Amniotic epithelial cell (primary cell): ENCODE results near the gene DRP2.
"Not testable (repeated sequence)": the region's sequence is repeated elsewhere in the genome, so short reads cannot be mapped to it uniquely, and the experiment has no call there.

ENCODE experiments used
- DNase-seq: peaks from one replicate; pipeline ENCODE4 v3.0.0-alpha.2; 2010; ENCODE audit warnings: low read depth

The DRP2 gene

DNA sequence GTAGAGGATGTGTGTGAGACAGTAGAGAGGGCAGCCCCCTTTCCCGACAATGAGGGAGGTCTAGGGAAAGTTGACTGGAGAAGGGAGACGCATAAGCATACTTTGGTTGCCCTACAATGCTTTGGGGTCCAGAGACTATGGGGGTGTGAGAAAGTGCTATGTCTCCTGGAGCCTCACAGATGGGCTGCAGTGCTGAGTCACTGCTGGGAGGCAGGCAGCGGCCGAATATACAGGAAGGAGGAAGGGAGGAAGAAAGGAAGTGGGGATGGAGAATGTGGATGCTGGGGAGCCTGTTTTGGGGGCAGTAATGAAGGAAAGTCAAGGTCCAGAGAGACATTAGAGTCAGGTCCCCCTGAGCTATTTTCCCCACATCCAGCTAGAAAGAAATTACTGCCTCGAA lies 12.7 kb downstream of the DRP2 start:
- no peak for DNase-seq

DNA sequence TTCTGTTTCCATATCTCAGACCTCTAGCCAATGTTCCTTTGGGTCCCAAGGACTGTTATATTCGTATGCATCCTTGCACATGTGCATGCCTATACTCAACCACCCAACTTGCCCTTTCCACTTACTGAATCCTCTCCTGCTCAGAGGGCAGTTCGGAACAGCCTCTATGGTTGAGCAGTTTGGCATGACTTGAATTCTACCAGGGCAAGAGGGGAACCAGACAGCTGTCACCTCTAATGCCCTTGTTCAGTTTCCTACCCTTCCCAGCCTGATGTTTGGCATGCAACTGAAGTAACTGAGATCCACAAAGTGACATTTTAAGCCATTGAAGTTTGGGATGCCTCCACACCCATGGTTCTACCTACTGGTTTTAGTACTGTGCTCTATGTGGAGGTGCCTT lies 17.5 kb downstream of the DRP2 start:
- no peak for DNase-seq

GRCh38 chrX:101241531-101241930 lies 21.9 kb downstream of the DRP2 start:
- DNase-seq = no peak

- DNase-seq = peak; percentile 39
Measured at GRCh38 chrX:101252634-101253033, 33.0 kb downstream of the DRP2 start.

- DNase-seq = peak; percentile 54
Measured at GRCh38 chrX:101257448-101258258, 38.1 kb downstream of the DRP2 start.

GRCh38 chrX:101258259-101258581 lies 38.6 kb downstream of the DRP2 start:
- DNase-seq = no peak

DNA sequence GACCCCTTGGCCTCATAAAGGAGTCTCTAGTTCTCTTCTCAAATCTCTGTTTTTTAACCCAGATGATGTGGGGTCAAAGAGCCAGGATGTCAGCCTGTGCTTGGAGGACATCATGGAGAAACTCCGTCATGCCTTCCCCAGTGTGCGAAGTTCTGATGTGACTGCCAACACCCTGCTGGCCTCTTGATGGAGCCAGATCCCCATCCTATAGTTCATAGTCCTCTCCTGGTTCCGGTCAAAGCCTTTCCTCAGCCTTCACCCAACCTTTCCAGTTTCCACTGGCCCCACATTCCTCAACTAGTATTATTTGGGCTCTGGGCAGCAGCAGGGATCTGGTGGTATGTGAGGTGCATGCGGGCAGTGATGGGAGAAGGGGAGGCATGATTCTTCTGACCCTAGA lies 40.8 kb downstream of the DRP2 start:
- peak; percentile 17 for DNase-seq

DNA sequence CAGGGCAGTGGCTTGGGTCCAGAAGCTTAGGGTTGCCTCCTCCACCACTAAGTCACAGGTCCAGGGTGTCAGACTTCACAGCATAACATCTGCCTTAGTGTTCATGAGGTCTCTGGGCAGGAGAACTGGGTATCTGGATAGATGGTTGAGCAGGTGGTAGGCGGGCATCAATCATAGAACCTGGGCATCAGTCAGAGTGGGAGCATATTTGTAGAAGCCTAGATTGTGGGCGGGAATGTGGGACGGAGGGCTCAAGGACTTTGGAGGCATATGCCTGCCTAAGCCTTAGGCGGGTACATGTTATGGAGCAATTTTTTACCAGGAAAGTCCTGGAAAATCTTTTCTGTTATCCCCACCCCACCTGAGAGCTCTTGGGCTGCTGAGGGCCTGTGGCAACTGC lies 43.0 kb downstream of the DRP2 start:
- no peak for DNase-seq

- no peak for DNase-seq
Measured at GRCh38 chrX:101263766-101264165, 44.2 kb downstream of the DRP2 start.

DNA sequence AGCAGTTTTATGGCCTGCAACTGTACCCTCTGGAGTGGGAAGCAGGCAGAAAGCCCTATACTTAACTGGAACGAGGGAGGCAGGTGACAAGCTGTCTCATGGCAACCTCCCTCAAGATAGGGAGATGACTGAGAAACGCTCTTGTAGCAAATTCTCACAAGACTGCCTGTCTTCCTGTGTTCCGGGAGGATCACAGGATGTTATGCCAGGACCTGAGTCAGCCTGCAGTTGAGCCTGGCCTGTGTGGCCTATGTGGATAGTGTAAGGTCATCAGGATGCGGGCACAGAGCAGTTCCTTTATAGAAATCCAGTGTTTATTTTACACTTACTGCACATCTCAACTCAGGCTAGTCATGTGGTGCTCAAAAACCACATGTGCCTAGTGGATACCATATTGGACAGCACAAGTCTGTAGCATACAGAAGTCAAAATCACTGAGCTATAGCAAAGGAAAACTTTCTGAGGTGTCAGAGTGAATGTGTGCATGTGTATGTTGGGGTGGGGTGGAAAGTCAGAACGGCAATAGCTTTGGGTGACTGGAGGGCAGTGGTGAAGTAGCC lies 46.4 kb downstream of the DRP2 start:
- peak; percentile 75 for DNase-seq

DNA sequence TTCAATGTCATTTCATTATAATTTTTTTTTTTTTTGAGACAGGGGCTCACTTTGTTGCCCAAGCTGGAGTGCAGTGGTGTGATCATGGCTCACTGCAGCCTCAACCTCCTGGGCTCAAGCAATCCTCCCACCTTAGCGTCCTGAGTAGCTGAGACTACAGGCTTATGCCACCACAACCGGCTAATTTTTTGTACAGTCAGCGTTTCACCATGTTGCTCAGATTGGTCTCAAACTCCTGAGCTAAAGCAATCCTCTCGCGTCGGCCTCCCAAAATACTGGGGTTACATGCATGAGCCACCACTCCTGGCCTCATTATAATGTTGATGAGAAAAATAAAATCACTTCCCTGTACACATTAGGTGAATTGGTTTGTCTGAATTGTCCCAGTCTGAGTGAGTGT lies 54.6 kb downstream of the DRP2 start:
- no peak for DNase-seq

DNA sequence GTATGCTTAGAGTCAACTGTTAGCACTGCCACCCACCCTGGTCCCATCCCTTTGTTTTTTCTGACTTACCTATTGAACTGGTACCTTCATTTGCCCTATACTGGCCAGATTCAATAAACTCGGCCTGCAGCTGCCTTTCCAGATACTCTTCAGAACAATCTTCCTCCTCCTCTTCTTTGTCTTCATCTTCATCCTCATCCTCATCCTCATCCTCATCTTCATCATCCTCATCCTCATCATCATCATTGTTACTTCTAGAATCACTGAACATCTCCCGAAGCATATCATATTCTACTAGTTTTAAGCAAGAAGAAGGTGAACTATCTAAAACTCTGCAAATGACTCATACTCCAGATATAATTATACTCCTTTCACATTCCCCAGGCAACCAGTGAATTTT lies 56.7 kb downstream of the DRP2 start:
- no peak for DNase-seq

GRCh38 chrX:101287402-101287801 lies 67.8 kb downstream of the DRP2 start:
- peak; percentile 34 for DNase-seq

DNA sequence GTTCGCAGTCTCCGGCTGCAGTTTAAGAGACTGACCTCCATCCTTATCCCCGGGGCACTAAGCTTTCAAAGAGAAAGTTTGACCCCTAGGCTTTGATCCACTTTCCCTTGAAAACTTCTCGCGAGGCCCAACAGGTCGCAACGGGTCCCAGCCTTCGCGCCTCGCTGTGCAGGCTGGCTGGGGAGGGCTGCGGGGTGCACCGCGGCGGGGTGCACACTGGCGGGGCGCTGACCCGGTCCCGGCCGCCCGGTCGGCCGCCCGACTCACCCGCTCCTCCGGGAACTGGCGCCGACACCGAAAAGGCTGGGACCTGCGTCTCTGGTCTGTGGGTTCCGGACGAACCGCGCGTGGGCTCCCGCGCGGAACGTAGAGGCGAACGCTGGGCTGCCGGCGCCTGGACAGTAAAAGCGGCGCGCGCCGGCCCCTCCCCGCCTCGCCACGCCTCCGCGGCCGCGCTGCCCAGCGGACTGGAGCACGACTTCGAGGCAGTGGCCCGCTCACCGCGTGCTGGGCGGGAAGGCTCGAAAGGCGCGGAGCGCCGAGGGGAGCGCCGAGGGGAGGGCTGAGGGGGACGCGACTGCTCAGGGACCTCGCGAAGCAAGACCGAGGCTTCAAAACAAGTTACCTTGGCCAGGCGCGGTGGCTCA lies 71.5 kb downstream of the DRP2 start, which contains the start of gene TAF7L:
TSS of gene TAF7L (minus strand) at position 378 of the 647 bp plus-strand sequence. CDS start 3,791 bp downstream, outside the sequence.
- DNase-seq = peak; percentile 3

- DNase-seq = not testable (repeated sequence)
Measured at GRCh38 chrX:101295603-101296002, 76.0 kb downstream of the DRP2 start.

DNA sequence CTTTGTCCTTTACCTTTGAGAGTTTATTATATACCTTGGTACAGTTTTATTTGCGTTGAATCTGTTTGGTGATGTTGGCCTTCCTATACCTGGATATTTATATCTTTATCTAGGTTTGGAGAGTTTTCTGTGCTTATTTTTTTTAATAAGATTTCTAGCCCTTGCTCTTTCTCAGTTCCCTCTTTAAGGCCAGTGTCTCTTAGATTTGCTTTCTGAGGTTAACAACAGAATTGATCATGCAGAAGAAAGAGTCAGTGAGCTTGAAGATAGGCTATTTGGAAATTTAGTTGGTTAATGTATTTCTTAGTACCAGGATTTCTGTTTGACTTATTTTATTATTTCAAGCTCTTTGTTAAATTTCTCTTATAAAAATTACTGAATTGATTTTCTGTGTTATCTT lies 84.2 kb downstream of the DRP2 start:
- no peak for DNase-seq
